ENCODE measurements around the gene SEC16A. TPM values are rescaled to one million over a fixed set of nuclear protein-coding genes. Genes with fewer than 3 reads are reported as not detected.

Gene SEC16A
- total RNA-seq, 4 donors from 2014 or later: 47.7 to 73.8 (median 62.5) TPM

DNA sequence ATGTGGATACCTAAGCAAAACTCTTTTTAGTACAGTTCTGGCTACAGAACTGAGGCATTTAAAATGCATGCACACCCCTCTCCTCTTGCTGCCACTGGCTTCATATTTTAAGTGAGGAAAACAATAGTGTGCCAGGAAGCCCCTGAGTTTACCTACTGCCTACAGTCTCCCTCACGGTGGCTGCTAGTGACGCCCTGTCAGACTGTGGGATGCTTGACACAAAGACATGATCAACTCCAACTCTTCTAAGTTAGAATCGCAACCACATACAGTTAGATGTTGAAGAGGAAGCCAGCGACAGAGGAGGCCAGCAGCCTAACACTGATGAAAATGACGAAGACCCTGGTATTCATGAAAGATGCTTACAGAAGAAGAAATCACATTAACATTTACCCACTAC, 1.3 kb downstream of the SEC16A start:
- WGBS, 2 donors: 41 to 46% methylated on average over 5 of the region's 5 CpGs
- Histone ChIP-seq H3K27me3 (no peaks in the 10 kb centered on the region), H3K4me1 (peaks cover 19 to 24% of the 10 kb centered on the region in 2 donors), H3K4me3 (replicated peaks in 1 of 3) (peak overlapping the region in 1 of 3 donors; percentile 92), H3K9me3 (no peaks in the 10 kb centered on the region), H3K36me3 (peaks cover 6 to 12% of the 10 kb centered on the region in 2 donors), H3K27ac (no peak overlapping the region)
- no peak for TF ChIP-seq POLR2A (IDR thresholded peaks at IDR 0.05)
- TF ChIP-seq, protein P1, sequence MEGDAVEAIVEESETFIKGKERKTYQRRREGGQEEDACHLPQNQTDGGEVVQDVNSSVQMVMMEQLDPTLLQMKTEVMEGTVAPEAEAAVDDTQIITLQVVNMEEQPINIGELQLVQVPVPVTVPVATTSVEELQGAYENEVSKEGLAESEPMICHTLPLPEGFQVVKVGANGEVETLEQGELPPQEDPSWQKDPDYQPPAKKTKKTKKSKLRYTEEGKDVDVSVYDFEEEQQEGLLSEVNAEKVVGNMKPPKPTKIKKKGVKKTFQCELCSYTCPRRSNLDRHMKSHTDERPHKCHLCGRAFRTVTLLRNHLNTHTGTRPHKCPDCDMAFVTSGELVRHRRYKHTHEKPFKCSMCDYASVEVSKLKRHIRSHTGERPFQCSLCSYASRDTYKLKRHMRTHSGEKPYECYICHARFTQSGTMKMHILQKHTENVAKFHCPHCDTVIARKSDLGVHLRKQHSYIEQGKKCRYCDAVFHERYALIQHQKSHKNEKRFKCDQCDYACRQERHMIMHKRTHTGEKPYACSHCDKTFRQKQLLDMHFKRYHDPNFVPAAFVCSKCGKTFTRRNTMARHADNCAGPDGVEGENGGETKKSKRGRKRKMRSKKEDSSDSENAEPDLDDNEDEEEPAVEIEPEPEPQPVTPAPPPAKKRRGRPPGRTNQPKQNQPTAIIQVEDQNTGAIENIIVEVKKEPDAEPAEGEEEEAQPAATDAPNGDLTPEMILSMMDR (IDR thresholded peaks at IDR 0.05): no peak
- intact Hi-C loops (cut with DNase I): no loop called here
- DNase-seq: no peak

DNA sequence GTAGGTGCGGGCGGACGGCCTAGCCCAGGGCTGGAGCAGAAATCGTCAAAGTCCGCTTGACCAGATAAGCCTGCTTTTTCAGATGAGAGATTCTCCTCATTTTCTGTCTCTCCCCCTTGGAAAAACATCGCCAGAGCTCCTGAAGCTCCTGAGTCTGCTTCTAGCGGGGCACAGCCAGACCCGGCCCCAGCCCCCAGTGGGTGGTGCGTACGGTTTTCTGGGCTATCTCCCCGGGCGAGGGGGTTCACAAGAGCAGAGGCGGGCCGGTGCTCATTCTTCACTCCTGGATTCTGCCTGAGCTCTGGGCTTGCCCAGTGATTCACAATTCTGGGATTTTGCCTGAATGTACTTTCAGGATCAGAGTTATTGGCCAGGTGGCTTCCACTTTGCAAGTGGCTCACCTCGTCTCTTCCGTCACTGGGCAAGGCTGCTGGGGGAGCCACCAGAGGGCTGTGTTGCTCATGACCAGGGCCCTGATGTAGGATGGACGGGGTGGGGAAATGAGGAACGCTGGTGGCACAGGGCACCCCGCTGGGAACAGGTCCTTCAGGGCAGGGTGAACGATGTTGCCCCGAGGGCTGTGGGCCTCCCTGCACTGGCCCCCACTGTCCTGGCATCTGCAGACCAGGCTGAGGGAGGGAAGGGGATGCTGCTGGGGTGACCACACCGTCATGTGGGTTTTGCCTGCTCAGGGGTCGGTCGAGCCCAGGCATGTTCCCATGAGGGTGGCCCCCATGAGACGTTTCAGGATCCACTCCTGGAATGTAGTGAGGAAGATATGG, 6.3 kb downstream of the SEC16A start:
- H3K27me3 ChIP-seq: no peaks in the 10 kb centered on the region
- 93 to 94% methylated on average over 17 to 22 of the region's 25 CpGs for WGBS, 2 donors
- no peaks in the 10 kb centered on the region for H3K9me3 ChIP-seq
- intact Hi-C loops (cut with DNase I): no loop called here
- no peak for TF ChIP-seq POLR2A (IDR thresholded peaks at IDR 0.05)
- no peak overlapping the region for H3K4me3 ChIP-seq (replicated peaks in 1 of 3)
- peaks cover 3 to 5% of the 10 kb centered on the region in 2 donors for H3K4me1 ChIP-seq
- H3K27ac ChIP-seq: no peak overlapping the region
- peaks cover 42 to 58% of the 10 kb centered on the region in 2 donors for H3K36me3 ChIP-seq
- DNase-seq: no peak

DNA sequence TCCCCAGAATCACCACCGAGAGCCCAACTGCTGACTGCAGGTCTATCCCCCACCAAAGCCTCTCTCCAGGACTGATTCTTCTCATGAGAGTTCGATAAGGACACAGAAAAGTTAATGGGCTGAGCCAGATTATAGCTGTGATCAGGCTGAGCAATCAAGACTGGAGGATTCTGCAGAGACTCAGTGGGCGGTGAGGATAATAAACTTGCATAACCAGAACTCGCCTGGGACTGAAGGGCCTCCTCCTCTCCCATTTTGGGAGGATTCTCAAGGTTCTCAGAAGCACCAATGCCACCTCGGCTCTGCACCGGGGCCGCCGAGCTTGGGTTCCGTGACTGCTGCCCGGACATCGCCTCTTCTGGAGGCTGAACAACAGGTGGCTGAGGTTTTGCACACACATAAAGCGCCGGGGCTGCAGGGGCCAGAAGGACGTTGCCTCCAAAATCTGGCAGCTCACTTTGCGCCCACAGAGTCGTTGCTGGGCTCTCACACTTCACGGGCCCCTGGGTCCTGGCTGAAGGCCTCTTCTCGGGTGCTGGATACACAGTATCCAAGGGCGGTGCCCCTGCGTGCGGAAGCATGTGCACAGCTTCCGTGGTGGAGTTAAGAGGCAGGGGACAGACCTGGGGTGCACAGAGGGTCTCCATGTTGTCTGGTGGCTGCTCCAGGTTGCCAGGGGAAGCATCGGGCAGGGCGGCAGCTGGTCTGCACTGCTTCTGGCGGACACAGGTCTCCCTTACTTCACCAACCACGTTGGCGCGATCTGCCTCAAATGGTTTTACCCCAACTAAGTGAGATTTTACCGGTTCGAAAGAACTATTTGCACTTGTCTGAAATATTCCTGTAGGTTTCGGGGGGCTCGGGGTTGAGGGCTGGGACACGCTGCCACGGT, 7.6 kb downstream of the SEC16A start:
- no peak for DNase-seq
- no peaks in the 10 kb centered on the region for H3K4me1 ChIP-seq
- intact Hi-C loops (cut with DNase I): no loop called here
- no peaks in the 10 kb centered on the region for H3K27me3 ChIP-seq
- no peak for TF ChIP-seq POLR2A (IDR thresholded peaks at IDR 0.05)
- TF ChIP-seq, protein P1 (IDR thresholded peaks at IDR 0.05): no peak
- WGBS, 2 donors: 93 to 95% methylated on average over 27 to 29 of the region's 34 CpGs
- H3K4me3 ChIP-seq (replicated peaks in 1 of 3): no peak overlapping the region
- peaks cover 55 to 72% of the 10 kb centered on the region in 2 donors for H3K36me3 ChIP-seq
- H3K9me3 ChIP-seq: no peaks in the 10 kb centered on the region
- H3K27ac ChIP-seq: no peak overlapping the region

DNA sequence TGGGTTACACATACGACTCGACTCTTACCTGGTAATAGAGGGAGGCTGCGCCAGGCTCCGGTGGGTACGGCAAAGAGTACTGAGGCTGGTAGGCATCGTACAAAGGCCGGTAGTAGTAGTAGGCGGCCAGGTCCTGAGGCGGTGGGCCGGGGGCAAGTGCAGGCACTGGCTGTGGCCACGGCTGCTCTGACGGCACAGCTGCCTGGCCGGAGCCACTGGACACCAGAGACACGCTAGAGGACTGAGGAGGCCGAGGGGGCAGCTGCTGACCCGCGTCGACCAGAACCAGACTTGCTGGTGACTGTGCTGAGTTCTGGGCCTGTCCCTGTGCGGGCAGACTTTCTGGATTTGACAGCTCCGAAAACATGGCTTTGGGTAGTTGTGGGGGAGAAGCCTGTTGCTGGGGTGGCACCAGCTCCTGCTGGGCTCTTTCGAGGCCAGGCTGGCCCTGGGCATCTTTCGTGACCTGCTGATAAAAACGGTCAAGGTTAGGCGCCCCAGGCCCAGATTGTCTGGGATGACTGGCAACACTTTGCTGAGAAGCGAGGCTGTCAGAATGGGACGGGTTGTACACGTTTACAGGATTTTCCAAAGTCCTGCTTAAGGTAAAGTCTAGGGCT, 8.7 kb downstream of the SEC16A start:
- Histone ChIP-seq H3K36me3 (peaks cover 61 to 80% of the 10 kb centered on the region in 2 donors), H3K27me3 (no peaks in the 10 kb centered on the region), H3K4me3 (replicated peaks in 1 of 3) (no peak overlapping the region), H3K4me1 (no peaks in the 10 kb centered on the region), H3K9me3 (no peaks in the 10 kb centered on the region), H3K27ac (no peak overlapping the region)
- DNase-seq: no peak
- no peak for TF ChIP-seq POLR2A (IDR thresholded peaks at IDR 0.05)
- TF ChIP-seq, protein P1 (IDR thresholded peaks at IDR 0.05): no peak
- WGBS, 2 donors: 90 to 94% methylated on average over 20 to 26 of the region's 27 CpGs
- intact Hi-C loops (cut with DNase I): no loop called here

DNA sequence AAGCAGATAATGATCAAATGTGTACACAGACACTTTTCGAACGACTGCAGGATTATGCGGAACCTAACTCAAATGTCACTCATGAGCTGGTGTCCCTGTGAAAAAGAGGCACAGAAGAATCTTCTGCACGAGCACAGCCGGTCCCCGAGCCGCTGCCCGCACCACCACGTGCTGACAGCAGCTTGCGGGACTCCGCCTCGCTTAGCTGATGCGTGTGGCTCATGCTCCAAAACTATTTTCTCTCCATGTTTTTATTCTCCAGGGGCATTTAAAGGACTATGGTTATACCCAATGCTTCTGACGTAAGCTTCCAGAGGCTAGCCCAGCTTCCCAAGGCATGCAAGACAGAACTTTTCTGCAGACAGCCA, 9.5 kb downstream of the SEC16A start:
- 93 to 95% methylated on average over 14 of the region's 14 CpGs for WGBS, 2 donors
- no peaks in the 10 kb centered on the region for H3K4me1 ChIP-seq
- H3K9me3 ChIP-seq: no peaks in the 10 kb centered on the region
- H3K4me3 ChIP-seq (replicated peaks in 1 of 3): no peak overlapping the region
- H3K27ac ChIP-seq: no peak overlapping the region
- intact Hi-C loops (cut with DNase I): no loop called here
- H3K27me3 ChIP-seq: no peaks in the 10 kb centered on the region
- TF ChIP-seq, protein P1 (IDR thresholded peaks at IDR 0.05): no peak
- no peak for TF ChIP-seq POLR2A (IDR thresholded peaks at IDR 0.05)
- peaks cover 63 to 87% of the 10 kb centered on the region in 2 donors for H3K36me3 ChIP-seq
- no peak for DNase-seq

Measured in thyroid gland (tissue), 4 donors.